Measurements from ENCODE around the gene IP6K3.

IP6K3 gene

GRCh38 chr6:33686981-33687975, 59.4 kb downstream of the IP6K3 start:
- DNase-seq = no peak
- in situ Hi-C loops (cut with HindIII; ENCODE audit: low pct_ligation_motif_present, low pct_unique_long_range_greater_than_20kb, low sequenced_read_pairs) = no loop called here

- no peak for DNase-seq
- in situ Hi-C loops (cut with HindIII; ENCODE audit: low pct_ligation_motif_present, low pct_unique_long_range_greater_than_20kb, low sequenced_read_pairs) = no loop called here
Measured at GRCh38 chr6:33686225-33686924, 60.3 kb downstream of the IP6K3 start.

GRCh38 chr6:33685411-33686224, 61.1 kb downstream of the IP6K3 start:
- in situ Hi-C loops (cut with HindIII; ENCODE audit: low pct_ligation_motif_present, low pct_unique_long_range_greater_than_20kb, low sequenced_read_pairs) = no loop called here
- DNase-seq = no peak

GRCh38 chr6:33684983-33685382, 61.7 kb downstream of the IP6K3 start:
- in situ Hi-C loops (cut with HindIII; ENCODE audit: low pct_ligation_motif_present, low pct_unique_long_range_greater_than_20kb, low sequenced_read_pairs) = no loop called here

GRCh38 chr6:33684428-33684896, 62.2 kb downstream of the IP6K3 start:
- DNase-seq = no peak
- in situ Hi-C loops (cut with HindIII; ENCODE audit: low pct_ligation_motif_present, low pct_unique_long_range_greater_than_20kb, low sequenced_read_pairs) = no loop called here

More at GRCh38 chr6:33684983-33685382, 61.7 kb downstream of the IP6K3 start:
- DNase-seq = no peak

- no peak for DNase-seq
- in situ Hi-C loops (cut with HindIII; ENCODE audit: low pct_ligation_motif_present, low pct_unique_long_range_greater_than_20kb, low sequenced_read_pairs) = no loop called here
Measured at GRCh38 chr6:33683576-33684427, 62.9 kb downstream of the IP6K3 start.

GRCh38 chr6:33683051-33683571, 63.6 kb downstream of the IP6K3 start:
- no peak for DNase-seq
- in situ Hi-C loops (cut with HindIII; ENCODE audit: low pct_ligation_motif_present, low pct_unique_long_range_greater_than_20kb, low sequenced_read_pairs) = no loop called here

- in situ Hi-C loops (cut with HindIII; ENCODE audit: low pct_ligation_motif_present, low pct_unique_long_range_greater_than_20kb, low sequenced_read_pairs) = no loop called here
- no peak for DNase-seq
Measured at GRCh38 chr6:33682341-33682740, 64.4 kb downstream of the IP6K3 start.

GRCh38 chr6:33679761-33680160, 66.9 kb downstream of the IP6K3 start:
- in situ Hi-C loops (cut with HindIII; ENCODE audit: low pct_ligation_motif_present, low pct_unique_long_range_greater_than_20kb, low sequenced_read_pairs) = no loop called here
- DNase-seq = no peak

- no peak for DNase-seq
- in situ Hi-C loops (cut with HindIII; ENCODE audit: low pct_ligation_motif_present, low pct_unique_long_range_greater_than_20kb, low sequenced_read_pairs) = no loop called here
Measured at GRCh38 chr6:33678932-33679490, 67.7 kb downstream of the IP6K3 start.

GRCh38 chr6:33678233-33678931, 68.3 kb downstream of the IP6K3 start:
- in situ Hi-C loops (cut with HindIII; ENCODE audit: low pct_ligation_motif_present, low pct_unique_long_range_greater_than_20kb, low sequenced_read_pairs) = no loop called here
- no peak for DNase-seq

GRCh38 chr6:33677689-33678088, 69.0 kb downstream of the IP6K3 start:
- in situ Hi-C loops (cut with HindIII; ENCODE audit: low pct_ligation_motif_present, low pct_unique_long_range_greater_than_20kb, low sequenced_read_pairs) = no loop called here
- DNase-seq = no peak

- in situ Hi-C loops (cut with HindIII; ENCODE audit: low pct_ligation_motif_present, low pct_unique_long_range_greater_than_20kb, low sequenced_read_pairs) = no loop called here
- DNase-seq = no peak
Measured at GRCh38 chr6:33677143-33677660, 69.5 kb downstream of the IP6K3 start.

- in situ Hi-C loops (cut with HindIII; ENCODE audit: low pct_ligation_motif_present, low pct_unique_long_range_greater_than_20kb, low sequenced_read_pairs) = no loop called here
- no peak for DNase-seq
Measured at GRCh38 chr6:33676416-33677142, 70.1 kb downstream of the IP6K3 start.

- no peak for DNase-seq
- in situ Hi-C loops (cut with HindIII; ENCODE audit: low pct_ligation_motif_present, low pct_unique_long_range_greater_than_20kb, low sequenced_read_pairs) = no loop called here
Measured at GRCh38 chr6:33675968-33676367, 70.7 kb downstream of the IP6K3 start.

GRCh38 chr6:33673851-33674250, 72.9 kb downstream of the IP6K3 start:
- DNase-seq = no peak
- in situ Hi-C loops (cut with HindIII; ENCODE audit: low pct_ligation_motif_present, low pct_unique_long_range_greater_than_20kb, low sequenced_read_pairs) = no loop called here

Measured in ACHN (cell line).